ENCODE measurements around the gene AFG3L2.
"Not testable (repeated sequence)": the region's sequence is repeated elsewhere in the genome, so short reads cannot be mapped to it uniquely, and the experiment has no call there.

The AFG3L2 gene

GRCh38 chr18:12376754-12377555, at the start of gene AFG3L2:
Gene AFG3L2, minus strand, starts transcription at chr18:12377227. Its CDS starts 145 bp downstream, at chr18:12377082.
- peak; percentile 92 to 93 for DNase-seq

GRCh38 chr18:12424252-12424651, 47.2 kb upstream of the AFG3L2 start:
- no peak for DNase-seq

DNA sequence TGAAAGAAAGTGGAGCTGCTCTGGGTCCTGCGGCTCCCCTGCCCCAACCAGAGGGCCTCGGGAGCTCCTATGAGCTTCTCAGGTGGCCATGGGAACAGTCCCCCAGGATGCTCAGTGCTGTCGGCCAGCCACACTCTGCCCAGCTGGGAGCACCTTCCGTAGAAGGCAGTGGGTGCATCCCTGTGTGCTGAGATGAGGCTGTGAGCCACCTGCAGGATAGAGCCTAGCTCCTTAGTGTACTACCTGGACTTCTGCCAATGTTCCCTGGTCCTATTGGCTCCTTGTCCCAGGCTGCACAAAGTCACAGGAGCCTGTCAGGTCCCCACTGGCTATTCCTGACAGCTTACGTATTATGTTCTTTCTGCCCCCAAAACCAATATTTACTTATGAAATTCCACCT, 46.8 kb upstream of the AFG3L2 start:
- DNase-seq, result no peak

DNA sequence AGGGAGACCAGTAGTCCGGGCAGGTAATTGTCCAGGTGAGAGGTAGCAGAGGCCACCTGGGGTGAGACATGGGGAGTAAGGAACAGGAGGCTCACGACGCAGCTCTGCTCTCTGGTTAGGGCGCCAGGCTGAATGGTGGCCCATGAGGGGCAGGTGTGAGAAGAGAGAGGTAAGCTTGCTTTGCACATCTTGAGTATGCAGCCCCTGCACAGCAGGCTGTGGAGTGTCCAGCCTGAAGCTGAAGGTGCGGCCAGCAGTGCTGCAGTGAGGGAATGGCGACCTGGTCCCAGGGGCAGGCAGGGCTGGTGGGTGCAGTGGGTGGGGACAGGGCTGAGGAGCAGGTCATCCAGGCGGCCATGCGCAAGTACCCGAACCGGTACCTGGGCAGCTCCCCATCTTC, 46.4 kb upstream of the AFG3L2 start:
- no peak for DNase-seq

- DNase-seq, result no peak
Measured at GRCh38 chr18:12422936-12423335, 45.9 kb upstream of the AFG3L2 start.

DNA sequence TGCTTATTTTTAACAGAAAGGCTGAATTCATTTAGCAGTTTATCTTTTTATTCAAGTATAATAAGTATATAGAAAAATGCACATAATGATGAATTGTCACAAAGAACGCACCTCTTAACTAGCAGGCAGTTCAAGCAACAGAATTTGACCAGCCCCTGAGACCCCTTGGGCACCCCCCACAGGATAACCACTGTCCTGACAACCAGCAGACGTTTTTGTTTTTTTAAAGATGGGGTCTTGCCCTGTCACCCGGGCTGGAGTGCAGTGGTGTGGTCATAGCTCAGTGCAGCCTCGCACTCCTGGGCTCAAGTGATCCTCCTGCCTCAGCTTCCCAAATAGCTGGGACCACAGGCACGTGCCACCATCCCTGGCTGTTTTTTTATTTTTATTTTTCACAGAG, 44.7 kb upstream of the AFG3L2 start:
- no peak for DNase-seq

- DNase-seq, result no peak
Measured at GRCh38 chr18:12420821-12421421, 43.9 kb upstream of the AFG3L2 start.

DNA sequence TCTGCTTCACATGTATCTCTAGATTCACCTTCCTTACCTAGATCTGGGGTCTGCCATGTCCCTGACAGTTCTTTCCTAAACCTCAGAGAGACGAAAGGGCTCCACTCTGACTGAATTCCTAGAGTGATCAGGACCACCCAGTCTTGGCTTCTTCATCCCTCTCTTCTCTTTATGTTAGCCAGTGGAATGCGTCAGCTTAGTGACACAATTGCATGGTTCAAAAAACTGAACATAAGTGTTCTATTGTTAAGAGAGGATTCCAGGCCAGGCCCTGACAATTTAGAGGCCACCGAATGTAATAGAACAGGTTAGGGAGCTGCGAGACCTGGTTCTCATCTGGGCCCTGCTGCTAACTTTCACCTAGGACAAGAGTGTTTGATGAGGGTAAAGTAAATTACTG, 40.7 kb upstream of the AFG3L2 start:
- DNase-seq, result no peak

DNA sequence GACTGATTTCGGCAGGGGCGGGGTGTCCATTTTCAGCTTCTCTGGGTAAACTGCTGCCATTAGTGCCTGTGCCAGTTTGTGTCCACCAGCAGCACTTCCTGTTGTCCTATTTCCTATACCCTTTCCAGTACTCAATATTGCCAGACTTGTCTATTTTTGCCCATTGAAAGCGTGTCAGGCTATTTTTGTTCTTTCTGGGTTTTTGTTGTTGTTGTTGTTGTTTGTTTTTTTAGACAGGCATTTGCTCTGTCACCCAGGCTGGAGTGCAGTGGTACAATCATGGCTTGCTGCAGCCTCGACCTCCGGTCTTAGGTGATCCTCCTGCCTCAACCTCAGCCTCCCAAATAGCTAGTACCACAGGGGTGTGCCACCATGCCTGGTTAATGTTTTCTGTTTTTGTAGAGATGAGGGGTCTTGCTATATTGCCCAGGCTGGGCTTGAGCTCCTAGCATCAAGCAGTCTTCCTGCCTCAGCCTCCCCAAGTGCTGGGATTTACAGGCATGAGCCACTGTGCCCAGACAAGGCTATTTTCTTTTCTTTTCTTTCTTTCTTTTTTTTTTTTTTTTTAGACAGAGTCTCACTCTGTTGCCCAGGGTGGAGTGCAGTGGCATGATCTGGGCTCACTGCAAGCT, 39.2 kb upstream of the AFG3L2 start:
- no peak for DNase-seq

- no peak for DNase-seq
Measured at GRCh38 chr18:12411456-12411855, 34.4 kb upstream of the AFG3L2 start.

DNA sequence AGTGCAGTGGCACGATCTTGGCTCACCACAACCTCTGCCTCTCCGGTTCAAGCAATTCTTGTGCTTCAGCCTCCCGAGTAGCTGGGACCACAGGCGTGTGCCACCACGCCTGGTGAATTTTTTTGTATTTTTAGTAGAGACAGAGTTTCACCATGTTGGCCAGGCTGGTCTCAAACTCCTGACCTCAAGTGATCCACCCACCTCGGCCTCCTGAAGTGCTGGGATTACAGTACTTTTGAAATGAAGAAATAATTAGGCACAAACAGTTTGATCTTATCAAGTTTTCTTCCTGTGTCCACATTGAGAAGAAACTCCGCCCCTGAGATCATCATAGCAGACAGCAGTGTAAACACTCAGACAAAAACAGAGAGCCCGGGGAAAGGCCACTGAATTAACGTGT, 33.7 kb upstream of the AFG3L2 start:
- DNase-seq, result not testable (repeated sequence)

DNA sequence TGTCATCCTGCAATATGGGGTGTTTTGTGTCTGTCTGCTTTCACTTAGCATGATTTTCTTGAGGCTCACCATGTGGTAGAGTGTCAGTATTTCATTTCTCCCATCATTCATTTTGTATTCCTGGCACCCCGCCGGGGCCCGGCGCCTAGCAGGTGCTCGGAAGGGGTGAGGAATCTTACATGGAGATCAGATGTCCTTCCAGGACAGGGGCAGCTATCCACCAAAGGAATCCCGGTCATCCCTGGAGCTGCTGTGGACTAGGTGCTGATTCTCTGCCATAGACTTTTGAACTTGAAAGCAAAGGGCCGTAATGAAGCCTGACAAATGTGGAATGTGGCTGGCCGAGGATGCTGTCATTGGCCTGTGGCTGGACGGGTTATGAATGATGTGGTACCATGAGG, 33.1 kb upstream of the AFG3L2 start:
- no peak for DNase-seq

DNA sequence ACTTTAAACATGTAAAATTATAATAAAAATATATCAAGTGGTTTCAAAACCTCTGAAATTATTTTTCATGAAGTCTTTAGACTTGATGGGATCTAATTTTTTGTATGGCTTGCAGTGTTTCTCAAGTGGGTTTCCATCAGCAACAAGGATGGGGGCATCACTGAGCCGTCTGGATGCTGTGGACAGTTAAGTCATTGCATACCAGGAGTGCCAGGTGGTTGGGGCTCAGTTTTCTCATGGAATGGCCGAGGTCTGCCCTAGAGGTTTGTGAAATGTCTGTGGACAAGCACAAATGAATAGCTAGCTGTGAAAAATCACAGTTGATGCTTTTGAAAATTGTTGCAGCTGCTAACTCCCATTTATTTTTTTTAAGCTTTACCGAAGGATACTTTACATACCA, 32.4 kb upstream of the AFG3L2 start:
- DNase-seq, result no peak

GRCh38 chr18:12408247-12408869, 31.3 kb upstream of the AFG3L2 start:
- no peak for DNase-seq

DNA sequence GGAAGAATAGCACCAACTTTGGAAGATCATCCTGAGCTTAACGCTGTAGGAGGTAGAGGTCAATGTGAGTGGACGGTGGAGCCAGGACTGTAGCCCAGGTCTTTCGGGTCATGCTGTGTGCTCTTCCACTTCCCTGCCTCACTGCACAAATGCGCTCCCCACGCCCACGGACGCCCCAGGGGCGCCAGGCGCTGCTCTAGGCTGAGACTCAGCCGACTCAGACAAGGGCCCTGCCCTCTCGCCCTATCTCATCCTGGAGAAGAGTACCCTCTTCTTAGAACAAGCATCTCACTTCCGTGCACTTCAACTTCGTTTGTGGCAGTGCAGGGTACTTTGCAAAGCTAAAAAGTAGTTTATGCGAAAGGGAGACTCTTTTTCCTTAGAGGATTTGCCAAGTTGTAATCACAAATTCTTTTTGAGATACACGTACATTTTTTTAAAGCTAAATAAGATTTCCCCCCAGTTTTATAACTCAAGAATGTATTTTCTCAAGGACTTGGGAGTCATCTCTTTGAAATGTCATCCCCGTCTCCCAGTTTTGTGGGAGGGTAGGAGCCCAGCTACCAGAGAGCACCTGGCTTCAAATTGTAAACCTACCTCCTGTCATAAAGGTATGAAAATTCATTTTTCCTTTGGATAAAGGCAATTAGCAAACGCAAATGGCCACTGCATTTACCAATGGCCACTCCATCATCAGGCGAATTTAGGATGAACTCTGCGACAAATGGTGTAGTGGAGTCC, 29.5 kb upstream of the AFG3L2 start:
- no peak for DNase-seq

- no peak for DNase-seq
Measured at GRCh38 chr18:12405066-12405465, 28.0 kb upstream of the AFG3L2 start.

GRCh38 chr18:12403601-12404506, 26.8 kb upstream of the AFG3L2 start:
- no peak for DNase-seq

DNA sequence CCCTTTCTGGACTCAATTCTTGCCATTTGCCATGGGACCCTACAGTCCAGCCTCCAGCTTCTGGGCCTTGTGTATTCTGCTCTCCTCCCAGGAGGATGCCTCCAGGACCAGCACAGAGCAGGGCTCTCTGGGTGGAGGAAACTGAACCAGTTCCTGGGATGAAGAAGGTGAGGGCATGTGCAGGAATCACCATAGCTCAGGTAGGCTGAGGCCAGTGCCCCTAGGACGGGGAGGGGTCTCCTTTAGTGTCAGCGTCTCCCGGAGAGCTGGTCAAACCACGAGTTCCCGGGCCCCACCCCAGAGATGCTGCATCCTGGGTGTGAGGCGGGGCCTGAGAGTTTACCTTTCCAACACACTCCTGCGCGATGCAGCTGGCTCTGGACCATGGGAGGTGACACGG, 24.9 kb upstream of the AFG3L2 start:
- DNase-seq, result no peak

- DNase-seq, result no peak
Measured at GRCh38 chr18:12399231-12399630, 22.2 kb upstream of the AFG3L2 start.

DNA sequence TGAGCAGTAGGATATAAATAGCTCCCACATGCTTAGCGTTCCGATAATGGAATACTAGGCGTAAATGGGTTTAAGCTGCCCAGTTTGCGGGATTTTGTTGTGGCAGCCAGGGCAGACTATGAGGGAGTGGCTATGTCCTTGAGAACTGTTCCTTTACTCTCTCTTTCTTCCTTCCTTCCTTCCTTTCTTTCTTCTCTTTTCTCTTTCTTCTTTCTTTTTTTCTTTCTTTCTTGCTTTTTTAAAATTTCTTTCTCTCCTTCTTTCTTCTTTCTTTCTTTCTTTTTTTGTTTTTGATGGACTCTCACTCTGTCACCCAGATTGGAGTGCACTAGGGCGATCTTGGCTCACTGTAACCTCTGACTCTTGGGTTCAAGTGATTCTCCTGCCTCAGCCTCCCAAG, 21.6 kb upstream of the AFG3L2 start:
- DNase-seq, result no peak

- no peak for DNase-seq
Measured at GRCh38 chr18:12397793-12398192, 20.8 kb upstream of the AFG3L2 start.

GRCh38 chr18:12397254-12397653, 20.2 kb upstream of the AFG3L2 start:
- no peak for DNase-seq

Data from NCI-H1930 (cell line).